C4-2B (cell line): ENCODE measurements around the gene AFF3.
"Not testable (repeated sequence)": the region's sequence is repeated elsewhere in the genome, so short reads cannot be mapped to it uniquely, and the experiment has no call there.

Source experiments
- H3K27ac ChIP-seq: fragments of 450-650 bp; 2 replicates; pipeline ENCODE4 v1.5.1; 2017
- CTCF ChIP-seq: fragments of 450-650 bp; conservative IDR thresholded peaks from 2 replicates; pipeline ENCODE4 v1.5.1; 2017; ENCODE audit warnings: mild to moderate bottlenecking
- ZFX ChIP-seq: fragments of 450-650 bp; IDR thresholded peaks from 2 replicates; pipeline ENCODE4 v1.6.1; 2017

Gene AFF3

GRCh38 chr2:99939135-99939534 lies 203.3 kb downstream of the AFF3 start:
- TF ChIP-seq CTCF (no peak), ZFX (no peak)
- no peak overlapping the region for H3K27ac ChIP-seq

GRCh38 chr2:99938250-99938649 lies 204.1 kb downstream of the AFF3 start:
- H3K27ac ChIP-seq, result no peak overlapping the region
- TF ChIP-seq CTCF, result no peak
- TF ChIP-seq ZFX, result no peak

- H3K27ac ChIP-seq, result no peak overlapping the region
- TF ChIP-seq ZFX (no peak), CTCF (no peak)
Observed at GRCh38 chr2:99936065-99936464, 206.3 kb downstream of the AFF3 start.

- no peak overlapping the region for H3K27ac ChIP-seq
- no peak for TF ChIP-seq ZFX
- TF ChIP-seq CTCF, result no peak
Observed at GRCh38 chr2:99935662-99936061, 206.7 kb downstream of the AFF3 start.

GRCh38 chr2:99933894-99934650 lies 208.3 kb downstream of the AFF3 start:
- no peak overlapping the region for H3K27ac ChIP-seq
- TF ChIP-seq CTCF (no peak), ZFX (no peak)

GRCh38 chr2:99933491-99933890 lies 208.9 kb downstream of the AFF3 start:
- H3K27ac ChIP-seq, result not testable (repeated sequence)

- TF ChIP-seq ZFX (no peak), CTCF (no peak)
- no peak overlapping the region for H3K27ac ChIP-seq
Observed at GRCh38 chr2:99928470-99929053, 213.8 kb downstream of the AFF3 start.

- not testable (repeated sequence) for H3K27ac ChIP-seq
Observed at GRCh38 chr2:99927690-99928207, 214.6 kb downstream of the AFF3 start.
